CD4-positive, alpha-beta T cell treated with Interleukin-6 for 4 hours (primary cell): Measurements from ENCODE around the gene NUP93.
"Not testable (repeated sequence)": the region's sequence is repeated elsewhere in the genome, so short reads cannot be mapped to it uniquely, and the experiment has no call there.

ENCODE experiments used
- DNase-seq: peaks from one replicate; pipeline ENCODE4 v3.0.0-alpha.2; 2020; ENCODE audit warnings: mixed read lengths

NUP93 gene

GRCh38 chr16:56709443-56710040 is 20.4 kb upstream of the NUP93 start:
- DNase-seq: no peak

- no peak for DNase-seq
Measured at GRCh38 chr16:56710181-56710737, 19.7 kb upstream of the NUP93 start.

GRCh38 chr16:56711862-56712261 is 18.1 kb upstream of the NUP93 start:
- no peak for DNase-seq

GRCh38 chr16:56713794-56714193 is 16.1 kb upstream of the NUP93 start:
- no peak for DNase-seq

- DNase-seq: no peak
Measured at GRCh38 chr16:56715126-56715525, 14.8 kb upstream of the NUP93 start.

- no peak for DNase-seq
Measured at GRCh38 chr16:56716761-56717160, 13.2 kb upstream of the NUP93 start.

GRCh38 chr16:56717532-56717931 is 12.4 kb upstream of the NUP93 start:
- not testable (repeated sequence) for DNase-seq

GRCh38 chr16:56722200-56722842 is 7.6 kb upstream of the NUP93 start:
- DNase-seq: no peak

GRCh38 chr16:56724191-56724590 is 5.7 kb upstream of the NUP93 start:
- no peak for DNase-seq

GRCh38 chr16:56726283-56726682 is 3.6 kb upstream of the NUP93 start:
- no peak for DNase-seq

- no peak for DNase-seq
Measured at GRCh38 chr16:56726926-56727325, 3.0 kb upstream of the NUP93 start.

GRCh38 chr16:56728027-56728426 is 1.9 kb upstream of the NUP93 start:
- DNase-seq: no peak

GRCh38 chr16:56728980-56729734 is 772 bp upstream of the NUP93 start:
- DNase-seq: no peak

- no peak for DNase-seq
Measured at GRCh38 chr16:56732366-56732765, 2.4 kb downstream of the NUP93 start.

- DNase-seq: no peak
Measured at GRCh38 chr16:56732832-56733231, 2.9 kb downstream of the NUP93 start.

- DNase-seq: no peak
Measured at GRCh38 chr16:56734429-56734828, 4.5 kb downstream of the NUP93 start.

- DNase-seq: no peak
Measured at GRCh38 chr16:56736476-56736875, 6.5 kb downstream of the NUP93 start.

GRCh38 chr16:56737539-56737938 is 7.6 kb downstream of the NUP93 start:
- no peak for DNase-seq

- no peak for DNase-seq
Measured at GRCh38 chr16:56738221-56738620, 8.3 kb downstream of the NUP93 start.

- not testable (repeated sequence) for DNase-seq
Measured at GRCh38 chr16:56739378-56739777, 9.4 kb downstream of the NUP93 start.

GRCh38 chr16:56741399-56741798 is 11.5 kb downstream of the NUP93 start:
- no peak for DNase-seq

- no peak for DNase-seq
Measured at GRCh38 chr16:56742030-56742984, 12.4 kb downstream of the NUP93 start.

- DNase-seq: no peak
Measured at GRCh38 chr16:56743840-56744239, 13.9 kb downstream of the NUP93 start.
